H1 (cell line): ENCODE results near the gene ZHX3. TPM values are rescaled to one million over a fixed set of nuclear protein-coding genes. Genes with fewer than 3 reads are reported as not detected.

ENCODE experiments used
- CTCF ChIA-PET: fragments of 300-600 bp; sonication (Branson Sonifier 250); formaldehyde crosslinking; loops from one replicate; lab custom pipeline; 2021; ENCODE audit not compliant: partially characterized antibody; lab: Charles Lee
- POLR2A ChIA-PET: fragments of 300-600 bp; sonication (Branson Sonifier 250); formaldehyde crosslinking; loops from one replicate; lab custom pipeline; 2021; ENCODE audit warnings: inconsistent platforms; ENCODE audit not compliant: partially characterized antibody; lab: Charles Lee
- DNase-seq, 2 experiments: peaks; one replicate each; pipeline versions ENCODE4 v3.0.0 to v3.0.0-alpha.2; 2010 to 2022; ENCODE audit warnings: low spot score in 2 of 2, low read depth in 1 of 2, mixed read lengths in 1 of 2
- FAIRE-seq: peaks from 2 replicates; lab custom pipeline; 2011; peaks lifted over from hg19 to GRCh38; lab: Jason Lieb, UNC
- H2AFZ ChIP-seq: 2 replicates; pipeline ENCODE4 v1.8.1; 2012; ENCODE audit warnings: low read length, inconsistent platforms
- H2AK5ac ChIP-seq: 2 replicates; pipeline ENCODE4 v1.6.1; 2013; ENCODE audit warnings: low read depth, low read length
- H2BK120ac ChIP-seq: replicated peaks from 2 replicates; pipeline ENCODE3; 2013; ENCODE audit warnings: low read depth, low read length, inconsistent platforms
- H2BK12ac ChIP-seq: 2 replicates; pipeline ENCODE4 v1.6.1; 2013; ENCODE audit warnings: low read depth, low read length
- H2BK15ac ChIP-seq: 2 replicates; pipeline ENCODE4 v1.6.1; 2013; ENCODE audit warnings: low read length
- H2BK20ac ChIP-seq: 2 replicates; pipeline ENCODE4 v1.6.1; 2013; ENCODE audit warnings: low read length
- H2BK5ac ChIP-seq: 2 replicates; pipeline ENCODE4 v1.6.1; 2013; ENCODE audit warnings: low read depth, low read length
- H3K14ac ChIP-seq: 2 replicates; pipeline ENCODE4 v1.6.1; 2013; ENCODE audit warnings: inconsistent platforms; ENCODE audit not compliant: insufficient read length
- H3K18ac ChIP-seq: 2 replicates; pipeline ENCODE4 v1.6.1; 2013; ENCODE audit warnings: low read length; ENCODE audit errors: extremely low read depth
- H3K23ac ChIP-seq: 2 replicates; pipeline ENCODE4 v1.6.1; 2013; ENCODE audit warnings: inconsistent platforms; ENCODE audit not compliant: insufficient read length
- H3K23me2 ChIP-seq: 2 replicates; pipeline ENCODE4 v1.6.1; 2013; ENCODE audit warnings: low read depth, low read length
- H3K27ac ChIP-seq: 2 replicates; pipeline ENCODE4 v1.6.1; 2011; ENCODE audit warnings: low read depth, low read length, inconsistent platforms
- H3K27me3 ChIP-seq, 4 experiments: replicated peaks in 1 of 4; 1 replicate in 1 of 4; 2 replicates in 3 of 4; pipeline versions ENCODE4 v1.6.1 to v1.8.1; 2011 to 2013; ENCODE audit warnings: low read length in 3 of 4, mild to moderate bottlenecking in 3 of 4, inconsistent platforms in 2 of 4, mixed read lengths in 2 of 4, moderate library complexity in 1 of 4; ENCODE audit not compliant: control insufficient read depth in 3 of 4, insufficient read depth in 3 of 4; ENCODE audit errors: extremely low read depth in 1 of 4
- H3K36me3 ChIP-seq, 4 experiments: 2 replicates each; pipeline versions ENCODE4 v1.6.1 to v1.8.1; 2011 to 2013; ENCODE audit warnings: mild to moderate bottlenecking in 4 of 4, low read length in 3 of 4, moderate library complexity in 2 of 4, control low read depth in 1 of 4, inconsistent platforms in 1 of 4; ENCODE audit not compliant: insufficient read depth in 4 of 4, control insufficient read depth in 2 of 4
- H3K4ac ChIP-seq: replicated peaks from 2 replicates; pipeline ENCODE3; 2013; ENCODE audit warnings: low read length, low read depth, mixed read lengths, inconsistent platforms; ENCODE audit not compliant: insufficient read length
- H3K4me1 ChIP-seq, 4 experiments: replicated peaks in 1 of 4; 1 replicate in 1 of 4; 2 replicates in 3 of 4; pipeline versions ENCODE4 v1.6.1 to v1.8.1; 2011 to 2013; ENCODE audit warnings: low read length in 3 of 4, inconsistent platforms in 2 of 4, mixed read lengths in 1 of 4; ENCODE audit not compliant: insufficient read depth in 4 of 4, control insufficient read depth in 3 of 4
- H3K4me2 ChIP-seq, 2 experiments: 2 replicates each; pipeline versions ENCODE4 v1.6.1 to v1.8.1; 2011 to 2013; ENCODE audit warnings: low read depth in 2 of 2, low read length in 2 of 2, control low read depth in 1 of 2, inconsistent platforms in 1 of 2, mild to moderate bottlenecking in 1 of 2; ENCODE audit not compliant: insufficient read depth in 1 of 2
- H3K4me3 ChIP-seq, 4 experiments: fragments of 200-600, 300-600 bp in 1 of 4; sonication (generic), shearing (Covaris generic), sonication (Bioruptor Twin) in 1 of 4; 2 replicates each; pipeline versions ENCODE4 v1.5.1 to v1.8.1; 2011 to 2016; ENCODE audit warnings: low read length in 4 of 4, low read depth in 3 of 4, control low read depth in 2 of 4, inconsistent platforms in 2 of 4, mild to moderate bottlenecking in 2 of 4, mixed read lengths in 1 of 4, moderate library complexity in 1 of 4; ENCODE audit not compliant: insufficient read depth in 2 of 4; ENCODE audit errors: extremely low read depth in 1 of 4
- H3K56ac ChIP-seq: replicated peaks from 2 replicates; pipeline ENCODE3; 2013; ENCODE audit warnings: low read depth, mild to moderate bottlenecking, mixed read lengths, low read length, inconsistent platforms; ENCODE audit not compliant: insufficient read length
- H3K79me1 ChIP-seq: 2 replicates; pipeline ENCODE4 v1.6.1; 2013; ENCODE audit warnings: low read depth, low read length, control low read depth
- H3K79me2 ChIP-seq, 2 experiments: 2 replicates each; pipeline versions ENCODE4 v1.6.1 to v1.8.1; 2012 to 2013; ENCODE audit warnings: low read length in 2 of 2, mild to moderate bottlenecking in 2 of 2, inconsistent platforms in 1 of 2; ENCODE audit not compliant: insufficient read depth in 2 of 2, control insufficient read depth in 1 of 2
- H3K9ac ChIP-seq, 4 experiments: replicated peaks in 1 of 4; 1 replicate in 1 of 4; 2 replicates in 3 of 4; pipeline versions ENCODE4 v1.6.1 to v1.8.1; 2011 to 2013; ENCODE audit warnings: low read depth in 3 of 4, low read length in 3 of 4, control low read depth in 2 of 4, mild to moderate bottlenecking in 2 of 4, moderate library complexity in 2 of 4, inconsistent platforms in 1 of 4; ENCODE audit errors: extremely low read depth in 1 of 4
- H3K9me3 ChIP-seq, 2 experiments: 2 replicates each; pipeline versions ENCODE4 v1.6.1 to v1.8.1; 2012 to 2013; ENCODE audit warnings: mild to moderate bottlenecking in 2 of 2, moderate library complexity in 2 of 2, control low read depth in 1 of 2, inconsistent platforms in 1 of 2, low read depth in 1 of 2, low read length in 1 of 2, mixed read lengths in 1 of 2; ENCODE audit not compliant: insufficient read depth in 2 of 2
- H4K20me1 ChIP-seq, 2 experiments: replicated peaks in 1 of 2; 2 replicates each; pipeline versions ENCODE3 to v1.8.1; 2011 to 2013; ENCODE audit warnings: inconsistent platforms in 2 of 2, low read length in 2 of 2, mild to moderate bottlenecking in 1 of 2; ENCODE audit not compliant: insufficient read depth in 2 of 2, control insufficient read depth in 1 of 2
- H4K5ac ChIP-seq: 2 replicates; pipeline ENCODE4 v1.6.1; 2013; ENCODE audit warnings: low read length, low read depth, mixed read lengths, inconsistent platforms; ENCODE audit not compliant: insufficient read length
- H4K8ac ChIP-seq: 2 replicates; pipeline ENCODE4 v1.8.0; 2013; ENCODE audit warnings: mild to moderate bottlenecking, moderate library complexity, low read length, inconsistent platforms; ENCODE audit not compliant: insufficient read depth; ENCODE audit errors: extremely low read depth
- H4K91ac ChIP-seq: replicated peaks from 2 replicates; pipeline ENCODE3; 2013; ENCODE audit warnings: low read length, mixed read lengths, inconsistent platforms; ENCODE audit not compliant: insufficient read length
- CTBP2 ChIP-seq: IDR thresholded peaks from 2 replicates; pipeline ENCODE4 v1.7.0; 2011; ENCODE audit warnings: borderline replicate concordance, mild to moderate bottlenecking, moderate library complexity, mixed read lengths, low read length; ENCODE audit not compliant: insufficient read depth, insufficient read length
- EGR1 ChIP-seq: IDR thresholded peaks from 2 replicates; pipeline ENCODE4 v1.6.1; 2011; ENCODE audit warnings: low read depth, low read length, borderline replicate concordance
- GTF2F1 ChIP-seq: IDR thresholded peaks from 2 replicates; pipeline ENCODE4 v1.6.1; 2012; ENCODE audit warnings: low read depth, low read length, improper control_type of control experiment, borderline replicate concordance
- HDAC2 ChIP-seq, 2 experiments: fragments of 300-600 bp in 1 of 2; sonication (generic) in 1 of 2; IDR thresholded peaks; 2 replicates each; pipeline ENCODE4 v1.6.1; 2011 to 2012; ENCODE audit warnings: low read depth in 2 of 2, low read length in 2 of 2, mild to moderate bottlenecking in 2 of 2, moderate library complexity in 2 of 2, borderline replicate concordance in 1 of 2, inconsistent platforms in 1 of 2
- JUND ChIP-seq: IDR thresholded peaks from 2 replicates; pipeline ENCODE4 v1.6.1; 2011; ENCODE audit warnings: mild to moderate bottlenecking, improper control_type of control experiment, low read length
- MAFK ChIP-seq: IDR thresholded peaks from 2 replicates; pipeline ENCODE4 v1.6.1; 2012; ENCODE audit warnings: low read depth, mild to moderate bottlenecking, improper control_type of control experiment, low read length
- POU5F1 ChIP-seq: IDR thresholded peaks from 2 replicates; pipeline ENCODE4 v1.6.1; 2011; ENCODE audit warnings: low read depth, mild to moderate bottlenecking, low read length, moderate library complexity
- SIRT6 ChIP-seq: IDR thresholded peaks from one replicate; pipeline ENCODE4 v1.7.1; 2012; ENCODE audit warnings: low read length, inconsistent platforms
- TAF7 ChIP-seq: optimal IDR thresholded peaks from 2 replicates; pipeline ENCODE3; 2011; ENCODE audit warnings: low read depth, mild to moderate bottlenecking, inconsistent platforms, low read length, moderate library complexity, borderline replicate concordance
- ZNF274 ChIP-seq: IDR thresholded peaks from 2 replicates; pipeline ENCODE4 v1.7.0; 2012; ENCODE audit warnings: low read length, borderline replicate concordance; ENCODE audit errors: extremely low read depth
- WGBS, 2 experiments: shearing (Covaris generic) in 1 of 2; methylation state at CpG; one replicate each; pipeline versions ENCODE4 v1.1.6 to v1.1.7; 2013 to 2015; ENCODE audit warnings: low lambda C conversion rate in 2 of 2, mixed read lengths in 2 of 2, inconsistent platforms in 1 of 2, low coverage in 1 of 2, missing lambda C conversion rate in 1 of 2; ENCODE audit not compliant: insufficient replicate concordance in 2 of 2, insufficient coverage in 1 of 2, insufficient read length in 1 of 2; ENCODE audit errors: extremely low coverage in 1 of 2, missing lambda C conversion rate in 1 of 2; 5-methylcytosine and 5-hydroxymethylcytosine counted together
- polyA plus RNA-seq, 7 experiments: library from polyadenylated mRNA; depleted of rRNA in 3 of 7; stranded (reverse) in 5 of 7; unstranded in 2 of 7; fragments of >200 nt in 5 of 7; fragments of 200-250 nt in 2 of 7; gene quantifications; 1 replicate in 5 of 7; 2 replicates in 1 of 7; 4 replicates in 1 of 7; pipeline versions ENCODE4 v1.2.1 to v1.2.3, GENCODE V29; 2011 to 2013; ENCODE audit warnings: missing spikeins in 2 of 7, mixed read lengths in 2 of 7
- total RNA-seq: library from RNA; stranded (reverse); fragmentation: NEBNext Ultra II Directional; extraction: Animal tissue kit (Norgen Biotek cat#: 25700); gene quantifications from 2 replicates; pipeline ENCODE4 v1.2.1, GENCODE V29; 2021
- TF ChIP-seq, protein P1 (sequence below): IDR thresholded peaks from 2 replicates; pipeline ENCODE4 v1.6.1; 2011; ENCODE audit warnings: low read depth, mild to moderate bottlenecking, low read length; ENCODE audit not compliant: insufficient read depth

Gene ZHX3
- total and polyA plus RNA-seq, 2 of the 8 experiments (the other 6 are each of a cell fraction or from before 2014, with no cell fraction given), result 1.00 to 7.8 TPM

DNA sequence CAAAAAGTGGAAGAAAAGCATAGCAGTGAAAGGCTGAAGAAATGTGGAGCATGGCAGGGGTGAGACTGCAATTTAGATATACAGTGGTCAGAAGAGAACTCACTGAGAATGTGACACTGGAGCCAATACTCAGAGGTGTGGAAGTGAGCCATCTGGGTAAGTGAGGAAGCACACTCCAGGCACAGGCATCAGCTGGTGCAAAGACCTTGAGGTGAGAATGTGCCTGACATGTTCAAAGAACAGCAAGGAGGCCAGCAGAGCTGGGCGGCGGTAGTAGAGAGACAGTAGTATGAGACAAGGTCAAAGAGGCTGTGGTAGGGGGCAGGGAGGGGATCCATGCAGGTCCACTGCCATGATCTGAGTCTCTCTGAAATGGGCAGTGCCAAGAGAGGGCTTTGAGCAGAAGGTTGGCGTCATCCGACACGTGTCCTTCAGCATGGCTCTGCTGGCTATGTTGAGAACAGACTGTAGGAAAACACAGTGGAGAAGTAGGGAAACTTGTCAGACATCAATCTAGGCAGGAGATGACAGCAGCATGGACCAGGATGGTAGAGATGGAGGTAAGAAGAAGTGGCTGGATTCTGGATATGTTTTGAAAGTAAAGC, 95.8 kb downstream of the ZHX3 start:
- FAIRE-seq, result no peak
- CTCF ChIA-PET, result no interaction called here
- H2BK12ac ChIP-seq, result no peak overlapping the region
- H3K18ac ChIP-seq, result no peak overlapping the region
- H3K4ac ChIP-seq, result no peak overlapping the region
- H3K4me3 ChIP-seq, result no peak overlapping the region
- H2BK20ac ChIP-seq, result no peak overlapping the region
- H3K9ac ChIP-seq, result no peak overlapping the region
- H3K23me2 ChIP-seq, result no peaks in the 10 kb centered on the region
- no peak overlapping the region for H2AK5ac ChIP-seq
- no peak for DNase-seq
- H2AFZ ChIP-seq, result no peak overlapping the region
- H3K56ac ChIP-seq, result no peak overlapping the region
- H2BK15ac ChIP-seq, result no peak overlapping the region
- H2BK5ac ChIP-seq, result no peak overlapping the region
- no peak overlapping the region for H4K5ac ChIP-seq
- no peak overlapping the region for H3K14ac ChIP-seq
- H3K9me3 ChIP-seq, result no peaks in the 10 kb centered on the region
- H3K79me1 ChIP-seq, result no peaks in the 10 kb centered on the region
- no peak overlapping the region for H2BK120ac ChIP-seq
- no peak overlapping the region for H4K91ac ChIP-seq
- H3K79me2 ChIP-seq, result no peaks in the 10 kb centered on the region
- no peaks in the 10 kb centered on the region for H3K27me3 ChIP-seq
- H4K8ac ChIP-seq, result no peak overlapping the region
- no peaks in the 10 kb centered on the region for H3K36me3 ChIP-seq
- WGBS, 2 experiments, result 92% methylated on average over 5 of the region's 5 CpGs; no CpG with 5 or more reads in 1 of the 2 experiments
- H3K4me2 ChIP-seq, result no peak overlapping the region
- H3K4me1 ChIP-seq, result no peaks in the 10 kb centered on the region
- TF ChIP-seq ZNF274, result no peak
- TF ChIP-seq JUND, result no peak
- TF ChIP-seq CTBP2, result no peak
- TF ChIP-seq EGR1, result no peak
- TF ChIP-seq GTF2F1, result no peak
- TF ChIP-seq HDAC2 (IDR thresholded peaks at IDR 0.05; ENCODE audit: borderline replicate concordance in 1 of 2, low read depth in 2 of 2, low read length in 2 of 2), result no peak
- TF ChIP-seq TAF7, result no peak
- no peak for TF ChIP-seq MAFK
- no peak for TF ChIP-seq SIRT6
- no peak for TF ChIP-seq POU5F1
- TF ChIP-seq, protein P1, sequence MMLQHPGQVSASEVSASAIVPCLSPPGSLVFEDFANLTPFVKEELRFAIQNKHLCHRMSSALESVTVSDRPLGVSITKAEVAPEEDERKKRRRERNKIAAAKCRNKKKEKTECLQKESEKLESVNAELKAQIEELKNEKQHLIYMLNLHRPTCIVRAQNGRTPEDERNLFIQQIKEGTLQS, result no peak
- no peak overlapping the region for H3K23ac ChIP-seq
- POLR2A ChIA-PET, result no interaction called here
- no peak overlapping the region for H3K27ac ChIP-seq
- H4K20me1 ChIP-seq, result no peaks in the 10 kb centered on the region
